Right renal pelvis (tissue), 4 donors: ENCODE results near the gene GPC6. TPM values are rescaled to one million over a fixed set of nuclear protein-coding genes. Genes with fewer than 3 reads are reported as not detected.

Experiments used
- DNase-seq, 4 donors: peaks; one replicate each; pipeline ENCODE4 v3.0.0-alpha.2; 2013; ENCODE audit warnings: low read depth in 4 of 4, low spot score in 3 of 4, missing footprints in 1 of 4
- polyA plus RNA-seq, 4 donors: library from polyadenylated mRNA; unstranded; fragments of 120-200 nt; gene quantifications; one replicate each; pipeline ENCODE4 v1.2.1, GENCODE V29; 2013; ENCODE audit not compliant: insufficient read length in 4 of 4

Gene GPC6
- polyA plus RNA-seq, 4 donors, result 64.7 to 74.0 (median 65.9) TPM

GRCh38 chr13:94119360-94119936 lies 892.8 kb downstream of the GPC6 start:
- DNase-seq, result peak in 2 of 4 donors; percentile 28 to 44

- no peak for DNase-seq
These were observed 894.3 kb downstream of the GPC6 start for GRCh38 chr13:94120878-94121277.

DNA sequence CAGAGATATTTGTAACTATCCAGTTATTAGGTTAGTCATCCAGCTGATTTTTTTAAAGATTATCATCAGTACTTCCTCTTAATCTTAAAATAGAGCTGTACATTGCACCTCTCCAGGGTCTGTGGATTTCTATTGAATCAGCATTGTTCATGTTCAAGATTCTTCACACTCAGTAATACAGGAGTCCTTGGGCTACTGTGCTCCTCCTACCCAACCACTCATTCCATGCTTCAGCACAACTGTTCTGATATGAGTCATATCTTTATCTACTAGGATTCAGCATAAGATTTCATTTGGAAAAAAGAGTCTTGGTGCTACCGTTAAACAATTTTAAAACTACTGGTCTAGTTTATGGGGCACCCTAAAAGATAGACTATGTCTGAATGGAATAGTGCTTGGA lies 895.1 kb downstream of the GPC6 start:
- DNase-seq, result no peak

GRCh38 chr13:94122300-94122915 lies 895.8 kb downstream of the GPC6 start:
- no peak for DNase-seq

GRCh38 chr13:94123557-94123956 lies 897.0 kb downstream of the GPC6 start:
- no peak for DNase-seq

DNA sequence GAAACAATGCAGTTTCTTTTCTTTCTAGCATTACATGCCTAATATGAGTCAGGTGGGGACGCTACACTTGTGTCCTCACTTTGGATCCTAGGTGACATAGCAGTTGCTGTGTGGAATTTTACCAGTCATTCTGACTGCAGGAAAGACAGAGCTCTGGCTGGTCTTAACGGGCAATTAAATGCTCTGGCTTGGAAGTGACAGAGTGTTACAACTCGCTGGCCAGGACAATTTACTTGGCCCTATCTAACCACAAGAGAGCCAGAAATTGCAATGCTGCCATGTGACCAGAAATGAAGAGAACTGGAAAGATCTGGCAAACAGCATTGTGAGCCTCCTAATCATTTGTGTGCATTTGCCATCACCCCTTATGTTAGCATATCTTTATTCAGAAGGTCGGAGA lies 901.8 kb downstream of the GPC6 start:
- no peak for DNase-seq

DNA sequence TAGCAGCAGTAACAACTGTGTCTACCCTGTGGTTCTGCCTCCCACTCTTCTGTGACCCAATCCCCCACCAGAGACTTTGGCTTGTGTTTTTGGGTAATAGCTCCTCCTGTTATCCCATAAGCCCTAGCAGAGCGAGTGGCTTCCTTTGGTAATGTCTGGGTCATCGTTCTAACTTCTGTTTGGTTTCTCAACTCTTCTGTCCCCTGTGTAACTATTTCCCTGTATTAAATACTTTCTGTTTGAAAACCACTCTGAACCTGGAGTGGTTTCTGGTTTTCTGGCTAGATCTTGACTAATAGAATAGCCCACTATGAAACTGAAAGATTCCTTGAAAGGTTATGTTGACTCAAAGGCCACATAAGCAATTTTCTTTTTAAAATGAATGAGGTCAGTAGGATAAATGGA lies 902.9 kb downstream of the GPC6 start:
- no peak for DNase-seq

DNA sequence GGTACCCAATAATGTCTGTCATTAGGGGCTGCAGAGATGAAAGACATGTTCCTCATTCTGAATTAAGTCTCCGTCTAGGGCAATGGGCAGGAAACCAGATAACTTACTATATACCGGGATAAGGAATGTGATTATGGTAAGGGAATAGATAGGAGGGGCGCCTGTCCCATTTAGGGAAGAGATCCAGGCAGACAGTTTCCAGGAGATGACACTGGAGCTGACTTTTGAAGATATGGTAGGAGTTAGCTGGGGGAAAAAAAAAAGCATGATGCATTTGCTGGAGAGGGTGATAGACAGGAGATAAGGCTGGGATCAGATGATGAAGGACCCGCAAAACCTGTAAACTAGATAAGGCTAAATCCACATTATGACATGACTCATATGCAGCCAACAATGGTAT lies 912.2 kb downstream of the GPC6 start:
- DNase-seq, result no peak

GRCh38 chr13:94139393-94139995 lies 912.9 kb downstream of the GPC6 start:
- DNase-seq, result no peak

DNA sequence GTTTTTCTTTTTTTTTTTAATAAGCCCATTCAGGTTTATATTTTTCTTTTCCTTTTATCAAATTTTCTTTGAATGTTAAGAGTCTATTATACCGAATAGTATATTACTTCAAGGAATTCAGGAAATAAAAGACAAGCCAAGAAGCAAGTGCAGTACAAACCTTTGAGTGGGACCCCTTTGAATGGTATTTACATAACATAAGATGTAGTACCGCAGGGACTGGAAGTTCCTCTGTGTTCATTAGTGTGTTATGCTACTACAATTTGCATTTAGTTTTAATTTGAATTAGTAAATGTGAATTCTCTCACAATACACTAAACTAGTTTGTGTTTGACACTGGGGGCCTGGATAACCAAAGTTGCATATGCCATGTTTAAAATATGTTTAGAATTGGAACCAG lies 913.4 kb downstream of the GPC6 start:
- DNase-seq, result no peak

DNA sequence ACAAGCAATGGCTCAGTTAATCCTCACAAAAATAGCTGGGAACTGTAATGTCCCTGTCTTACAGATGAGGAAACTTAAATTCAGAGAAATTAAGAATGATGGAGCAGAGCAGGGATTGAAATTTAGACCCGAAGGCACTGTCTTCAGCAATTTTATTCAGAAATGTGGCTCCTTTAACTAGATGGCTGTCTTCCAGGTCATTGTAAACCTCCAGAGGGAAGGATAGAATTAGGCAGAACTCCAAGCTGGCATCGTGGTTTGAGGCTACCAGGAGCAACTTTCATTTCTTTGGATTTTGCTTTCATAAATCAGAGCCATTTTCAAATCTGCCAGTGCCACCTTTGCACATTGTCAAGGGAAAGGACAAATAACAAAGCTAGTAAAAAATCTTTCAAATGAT lies 913.9 kb downstream of the GPC6 start:
- no peak for DNase-seq

DNA sequence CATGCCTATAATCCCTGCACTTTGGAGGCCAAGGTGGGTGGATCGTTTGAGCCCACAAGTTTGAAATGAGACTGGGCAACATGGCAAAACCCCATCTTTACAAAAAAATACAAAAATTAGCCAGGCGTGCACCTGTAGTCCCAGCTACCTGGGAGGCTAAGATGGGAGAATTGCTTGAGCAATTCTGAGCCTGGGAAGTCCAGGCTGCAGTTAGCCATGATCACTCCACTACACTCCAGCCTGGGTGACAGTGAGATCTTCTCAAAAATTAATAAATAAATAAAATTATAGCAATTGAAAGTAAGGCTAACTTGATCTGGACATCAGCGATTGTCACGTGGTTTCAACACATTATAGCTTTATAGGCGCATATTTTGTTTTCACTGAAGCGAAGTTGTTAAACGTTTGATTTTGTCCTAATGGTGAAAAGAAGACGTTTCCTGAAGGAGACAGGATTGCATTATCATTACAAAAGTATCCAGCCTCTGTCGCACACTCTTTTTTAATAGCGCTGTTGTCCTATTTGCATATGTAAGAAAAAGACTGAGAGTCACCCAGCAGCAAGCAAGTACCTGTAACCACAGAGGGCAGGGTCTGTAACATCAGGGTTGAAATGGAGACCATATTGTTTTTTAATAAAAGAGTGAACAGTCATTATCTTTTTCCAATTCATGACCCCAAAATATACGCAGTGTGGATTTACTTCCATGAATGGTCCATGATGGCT lies 917.2 kb downstream of the GPC6 start:
- no peak for DNase-seq

DNA sequence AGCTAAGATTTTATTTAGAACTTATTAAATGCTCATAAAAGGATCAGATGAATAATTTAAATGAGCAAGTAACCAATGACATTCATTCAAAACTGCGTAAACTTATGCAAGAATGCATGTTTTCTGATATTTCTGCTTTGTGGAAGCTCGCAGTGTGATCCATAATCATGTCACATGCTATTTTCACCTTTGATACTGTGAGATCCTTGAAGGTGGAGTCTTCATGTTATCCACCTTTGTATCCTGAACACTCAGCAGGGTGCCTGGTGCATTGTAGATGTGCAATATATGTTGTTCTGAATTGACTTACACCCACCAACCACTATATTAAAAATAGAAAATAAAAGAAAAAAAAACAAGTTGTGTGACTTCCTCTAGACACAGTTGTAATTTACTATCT lies 919.4 kb downstream of the GPC6 start:
- no peak for DNase-seq

DNA sequence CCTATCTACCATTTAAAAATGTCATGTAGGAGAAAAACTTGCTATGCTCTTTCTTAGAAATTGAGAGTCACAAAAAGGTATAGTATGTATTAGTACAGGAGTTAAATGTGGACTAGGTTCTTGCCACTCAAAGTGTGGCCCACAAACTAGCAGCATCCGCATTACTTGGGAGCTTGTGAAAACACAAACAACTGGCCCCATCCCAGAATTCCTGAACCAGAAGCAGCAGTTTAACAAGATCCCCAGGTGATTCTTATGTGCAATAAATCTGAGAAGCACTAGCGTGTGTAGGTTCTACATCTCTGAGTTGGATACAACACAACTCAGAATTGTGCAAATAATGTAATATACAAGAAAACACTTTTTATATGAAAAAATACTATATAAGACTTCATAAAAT lies 927.0 kb downstream of the GPC6 start:
- DNase-seq, result no peak

DNA sequence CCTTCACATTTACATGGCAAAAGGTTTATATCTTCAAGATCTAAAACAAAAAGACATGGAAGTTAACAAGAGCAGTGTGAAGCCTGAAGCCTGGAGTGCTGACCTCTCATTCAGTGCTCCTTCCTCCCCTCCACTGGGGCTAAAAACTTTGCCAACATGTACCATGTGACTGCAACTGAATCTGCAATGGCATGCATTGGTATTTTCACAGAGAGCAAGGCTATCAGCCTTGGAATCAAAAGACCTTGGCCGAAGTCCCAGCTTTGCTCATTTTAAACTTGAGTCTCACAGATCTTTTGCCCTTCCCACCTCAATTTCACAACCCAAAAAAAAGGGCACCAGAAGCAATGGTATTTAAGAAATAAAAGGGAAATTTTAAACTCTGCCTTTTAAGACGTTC lies 927.8 kb downstream of the GPC6 start:
- no peak for DNase-seq

DNA sequence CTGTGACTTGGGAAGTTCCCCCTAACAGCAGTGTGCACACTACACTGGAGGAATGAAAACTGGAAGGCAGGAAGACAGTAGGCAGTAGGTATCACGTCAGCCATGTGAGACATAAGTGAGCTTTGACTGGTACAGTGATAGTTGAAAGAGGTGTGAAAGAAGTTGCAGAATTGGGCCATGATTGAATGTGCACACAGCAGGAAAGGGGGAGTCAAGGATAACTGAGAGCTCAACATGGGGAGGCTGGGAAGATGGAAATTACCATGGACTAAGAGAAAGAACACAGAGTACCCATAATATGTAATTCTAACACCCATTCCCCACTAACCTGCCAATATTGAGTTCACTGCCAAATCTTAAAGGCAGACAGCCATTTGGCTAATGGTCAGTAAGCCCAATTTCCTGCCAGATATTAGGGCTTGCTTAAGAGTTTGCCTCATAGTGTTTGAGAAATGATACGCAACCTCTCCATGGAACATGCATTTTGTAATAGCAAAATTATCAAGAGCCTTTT lies 931.2 kb downstream of the GPC6 start:
- no peak for DNase-seq

DNA sequence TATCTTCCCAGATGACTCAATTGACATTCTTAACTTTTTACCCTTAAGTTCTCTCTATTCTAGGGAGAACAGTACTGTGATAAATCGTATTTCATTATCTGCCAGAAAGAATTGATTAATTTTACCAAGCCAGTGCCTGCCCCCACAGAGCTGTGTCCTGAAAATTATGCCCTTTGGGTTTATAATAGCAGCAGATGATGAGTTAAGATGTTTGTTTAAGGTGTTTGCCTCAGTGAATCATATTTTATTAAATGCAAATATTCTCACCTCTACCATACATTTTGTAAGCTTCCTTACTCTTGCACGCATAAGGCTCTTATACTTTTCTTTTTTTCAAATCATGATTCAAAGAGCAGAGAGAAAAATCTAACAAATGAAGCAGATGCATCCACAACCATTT lies 934.3 kb downstream of the GPC6 start:
- DNase-seq, result no peak

DNA sequence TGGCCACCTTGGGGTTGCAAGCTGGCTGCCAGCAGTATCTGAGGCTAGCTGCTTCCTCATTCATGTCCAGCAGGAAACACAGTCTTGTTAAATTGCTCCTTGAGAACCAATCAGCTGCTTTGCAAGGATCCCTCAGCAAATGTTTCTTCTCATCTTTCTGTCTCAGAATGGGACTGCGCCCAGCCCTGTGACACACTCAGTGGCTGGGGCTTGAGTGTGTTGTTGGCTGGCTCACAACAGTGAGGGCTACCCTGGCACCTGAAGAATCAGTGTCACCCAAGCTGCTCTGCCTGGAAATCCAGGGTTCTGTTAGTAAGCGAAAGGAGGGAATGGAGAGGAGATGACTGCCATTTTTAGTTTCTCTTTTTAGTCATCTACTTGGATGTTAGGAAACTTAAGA lies 935.7 kb downstream of the GPC6 start:
- no peak for DNase-seq

GRCh38 chr13:94163535-94163934 lies 936.9 kb downstream of the GPC6 start:
- no peak for DNase-seq

DNA sequence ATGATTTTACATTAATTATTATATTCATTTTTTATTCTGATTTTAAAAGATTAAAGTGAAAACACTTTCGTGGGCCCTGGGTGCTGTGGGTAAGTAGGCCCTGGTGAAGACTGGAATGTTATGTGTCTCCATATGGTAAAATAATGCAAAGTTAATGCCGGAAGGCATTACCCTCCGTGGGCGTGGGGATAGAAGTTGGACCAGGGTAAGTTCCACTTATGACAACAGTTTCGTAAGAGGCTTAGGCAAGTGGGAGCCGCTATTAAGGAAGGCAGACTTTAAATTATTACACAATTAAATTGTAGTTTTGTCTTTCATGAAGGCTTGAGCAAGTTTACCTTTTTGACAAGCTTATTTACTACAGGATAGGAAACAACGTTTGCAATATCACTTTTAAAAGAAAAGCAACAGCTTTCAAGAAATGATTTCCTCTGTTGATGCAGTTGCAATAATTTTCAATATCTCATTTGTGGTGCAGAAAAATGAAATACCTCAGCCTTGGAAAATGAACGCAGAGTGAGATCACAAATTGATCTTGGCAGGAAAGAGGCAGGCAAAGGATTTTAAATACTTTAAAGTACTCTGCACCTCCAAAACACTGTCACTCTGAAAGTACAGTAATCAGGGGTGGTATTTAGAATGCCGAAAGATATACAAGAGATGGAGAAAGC lies 942.3 kb downstream of the GPC6 start:
- no peak for DNase-seq
